AG20443 (cell line): Measurements from ENCODE around the gene SLIT3.
"Not testable (repeated sequence)": the region's sequence is repeated elsewhere in the genome, so short reads cannot be mapped to it uniquely, and the experiment has no call there.

Experiments used
- DNase-seq: peaks from one replicate; pipeline ENCODE4 v3.0.0; 2012; ENCODE audit warnings: low spot score, mixed read lengths

The SLIT3 gene

DNA sequence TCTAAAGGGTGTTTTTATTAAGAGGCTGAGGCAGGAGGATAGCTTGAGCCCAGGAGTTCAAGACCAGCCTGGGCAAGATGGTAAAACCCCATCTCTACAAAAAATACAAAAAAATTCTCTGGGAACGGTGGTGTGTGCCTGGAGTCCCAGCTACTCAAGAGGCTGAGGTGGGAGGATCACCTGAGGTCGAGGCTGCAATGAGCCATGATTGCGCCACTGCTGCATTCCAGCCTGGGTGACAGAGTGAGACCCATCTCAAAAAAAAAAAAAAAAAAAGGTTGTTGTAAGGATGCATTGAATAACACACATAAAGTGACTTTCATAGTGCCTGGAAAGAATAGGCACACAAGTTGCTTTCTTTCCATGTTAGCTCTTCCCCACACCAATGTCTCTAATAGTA, 662.1 kb downstream of the SLIT3 start:
- DNase-seq = not testable (repeated sequence)

GRCh38 chr5:168637793-168638192, 663.1 kb downstream of the SLIT3 start:
- DNase-seq = no peak

DNA sequence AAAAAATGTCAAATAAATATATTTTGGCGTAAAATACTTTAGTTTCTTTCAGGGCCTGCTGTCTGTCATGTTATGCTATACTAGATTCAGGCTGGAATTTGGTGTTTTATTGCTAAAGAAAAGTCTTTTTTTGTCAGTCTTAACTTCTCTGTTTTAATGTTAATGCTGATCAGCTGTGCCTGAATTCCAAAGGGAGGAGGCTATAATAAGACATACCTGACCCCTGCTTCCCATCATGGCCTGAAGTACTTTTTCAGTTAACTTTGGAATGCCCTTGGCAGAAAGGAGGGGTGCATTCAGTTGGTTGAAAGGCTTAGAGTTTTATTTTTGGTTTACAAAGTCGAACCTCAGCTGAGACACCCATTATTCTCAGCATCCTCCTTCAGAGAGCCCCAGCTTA, 663.7 kb downstream of the SLIT3 start:
- DNase-seq = no peak

DNA sequence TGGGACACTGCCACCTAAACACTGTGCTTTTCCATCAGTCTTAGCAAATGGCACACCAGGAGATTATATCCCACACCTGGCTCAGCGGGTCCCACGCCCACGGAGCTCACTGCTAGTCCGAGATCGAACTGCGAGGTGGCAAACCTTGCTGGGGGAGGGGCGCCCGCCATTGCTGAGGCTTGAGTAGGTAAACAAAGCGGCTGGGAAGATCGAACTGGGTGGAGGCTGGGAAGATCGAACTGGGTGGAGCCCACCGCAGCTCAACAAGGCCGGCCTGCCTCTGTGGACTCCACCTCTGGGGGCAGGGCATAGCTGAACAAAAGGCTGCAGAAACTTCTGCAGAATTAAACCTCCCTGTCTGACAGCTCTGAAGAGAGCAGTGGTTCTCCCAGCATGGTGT, 670.0 kb downstream of the SLIT3 start:
- DNase-seq = not testable (repeated sequence)

GRCh38 chr5:168624850-168625364, 676.0 kb downstream of the SLIT3 start:
- DNase-seq = no peak

DNA sequence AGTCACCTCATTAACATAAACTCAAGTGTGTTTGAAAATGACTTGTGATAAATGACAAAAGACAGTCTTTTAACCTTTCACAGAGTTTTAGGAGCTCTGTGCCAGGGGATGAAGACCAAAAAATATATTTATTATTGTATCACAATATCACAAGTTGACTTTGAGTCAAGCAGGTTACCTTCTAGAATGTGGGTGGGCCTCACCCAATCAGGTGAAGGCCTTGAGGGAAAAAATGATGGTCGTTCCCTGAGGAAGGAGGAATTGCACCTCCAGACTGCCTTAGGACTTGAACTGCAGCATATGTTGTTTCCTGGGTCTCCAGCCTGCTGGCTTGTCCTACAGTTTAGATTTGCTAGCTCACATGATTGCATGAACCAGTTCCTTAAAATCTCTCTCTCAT, 680.1 kb downstream of the SLIT3 start:
- DNase-seq = no peak

- DNase-seq = no peak
These were observed 686.3 kb downstream of the SLIT3 start for GRCh38 chr5:168614661-168615060.

- no peak for DNase-seq
These were observed 686.9 kb downstream of the SLIT3 start for GRCh38 chr5:168613996-168614395.

GRCh38 chr5:168613396-168613795, 687.5 kb downstream of the SLIT3 start:
- no peak for DNase-seq

DNA sequence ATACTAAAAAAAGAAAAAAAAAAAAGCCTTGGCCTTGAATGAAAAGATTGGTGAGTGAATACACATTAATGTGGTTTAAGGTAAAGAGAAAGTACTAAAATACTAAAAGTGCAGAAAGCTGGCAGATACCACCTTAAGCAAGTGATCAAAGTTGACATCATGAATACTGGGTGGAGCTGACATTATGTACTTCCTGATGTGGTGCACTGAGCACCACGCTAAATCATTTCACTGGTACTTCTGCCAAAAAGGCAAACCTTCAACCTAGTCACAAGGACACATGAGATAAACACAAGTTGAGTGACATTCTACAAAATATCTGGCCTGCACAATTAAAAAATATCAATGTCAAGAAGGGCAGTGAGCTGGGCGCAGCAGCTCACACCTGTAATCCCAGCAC, 687.9 kb downstream of the SLIT3 start:
- DNase-seq = no peak

GRCh38 chr5:168612123-168612522, 688.8 kb downstream of the SLIT3 start:
- DNase-seq = no peak
